ENCODE data around the gene ABCG1. TPM values are rescaled to one million over a fixed set of nuclear protein-coding genes. Genes with fewer than 3 reads are reported as not detected.

ABCG1 gene
- total RNA-seq, 3 donors from 2014 or later, result 10.6 to 26.2 (median 23.7) TPM

GRCh38 chr21:42247716-42248115, 28.8 kb downstream of the ABCG1 start:
- Histone ChIP-seq H3K27ac (no peak overlapping the region), H3K27me3 (no peaks in the 10 kb centered on the region), H3K4me3 (no peak overlapping the region), H3K9me3 (no peaks in the 10 kb centered on the region), H3K36me3 (no peaks in the 10 kb centered on the region), H3K4me1 (no peaks in the 10 kb centered on the region)
- DNase-seq (ENCODE audit: low spot score in 2 of 2), result no peak
- TF ChIP-seq CTCF (IDR thresholded peaks at IDR 0.05), result no peak
- no peak for TF ChIP-seq POLR2A (IDR thresholded peaks at IDR 0.05)
- no peak for TF ChIP-seq POLR2AphosphoS5 (IDR thresholded peaks at IDR 0.05)
- intact Hi-C loops (cut with DNase I; ENCODE audit: low total_unique reads), result no loop called here

GRCh38 chr21:42248241-42248640, 29.3 kb downstream of the ABCG1 start:
- no peaks in the 10 kb centered on the region for H3K4me1 ChIP-seq
- no peaks in the 10 kb centered on the region for H3K9me3 ChIP-seq
- intact Hi-C loops (cut with DNase I; ENCODE audit: low total_unique reads), result no loop called here
- no peak for TF ChIP-seq CTCF (IDR thresholded peaks at IDR 0.05)
- TF ChIP-seq POLR2A (IDR thresholded peaks at IDR 0.05), result no peak
- TF ChIP-seq POLR2AphosphoS5 (IDR thresholded peaks at IDR 0.05), result no peak
- no peak overlapping the region for H3K27ac ChIP-seq
- DNase-seq (ENCODE audit: low spot score in 2 of 2), result no peak
- no peaks in the 10 kb centered on the region for H3K27me3 ChIP-seq
- no peak overlapping the region for H3K4me3 ChIP-seq
- H3K36me3 ChIP-seq, result no peaks in the 10 kb centered on the region

GRCh38 chr21:42248783-42249597, 30.1 kb downstream of the ABCG1 start:
- no peaks in the 10 kb centered on the region for H3K36me3 ChIP-seq
- H3K4me3 ChIP-seq, result no peak overlapping the region
- H3K27me3 ChIP-seq, result no peaks in the 10 kb centered on the region
- TF ChIP-seq POLR2AphosphoS5 (IDR thresholded peaks at IDR 0.05), result no peak
- no peak for TF ChIP-seq POLR2A (IDR thresholded peaks at IDR 0.05)
- TF ChIP-seq CTCF (IDR thresholded peaks at IDR 0.05), result no peak
- H3K27ac ChIP-seq, result no peak overlapping the region
- no peaks in the 10 kb centered on the region for H3K9me3 ChIP-seq
- H3K4me1 ChIP-seq, result no peaks in the 10 kb centered on the region
- no peak for DNase-seq (ENCODE audit: low spot score in 2 of 2)
- intact Hi-C loops (cut with DNase I; ENCODE audit: low total_unique reads), result no loop called here

- no peak for DNase-seq (ENCODE audit: low spot score in 2 of 2)
- Histone ChIP-seq H3K4me1 (no peaks in the 10 kb centered on the region), H3K4me3 (no peak overlapping the region), H3K27me3 (no peaks in the 10 kb centered on the region), H3K36me3 (no peaks in the 10 kb centered on the region), H3K9me3 (no peaks in the 10 kb centered on the region), H3K27ac (no peak overlapping the region)
- intact Hi-C loops (cut with DNase I; ENCODE audit: low total_unique reads), result no loop called here
- TF ChIP-seq CTCF (IDR thresholded peaks at IDR 0.05) (no peak), POLR2AphosphoS5 (IDR thresholded peaks at IDR 0.05) (no peak), POLR2A (IDR thresholded peaks at IDR 0.05) (no peak)
These were observed 31.8 kb downstream of the ABCG1 start for GRCh38 chr21:42250422-42251403.
